ENCODE measurements around the gene ZSCAN5B. TPM values are rescaled to one million over a fixed set of nuclear protein-coding genes. Genes with fewer than 3 reads are reported as not detected.
"Not testable (repeated sequence)": the region's sequence is repeated elsewhere in the genome, so short reads cannot be mapped to it uniquely, and the experiment has no call there.

The ZSCAN5B gene
- total RNA-seq, 1 donor, result not detected

GRCh38 chr19:56217039-56217949 is 19.7 kb upstream of the ZSCAN5B start:
- DNase-seq (ENCODE audit: low read depth), result peak; percentile 10
- H3K4me3 ChIP-seq (ENCODE audit: low read depth, low read length), result peak overlapping the region; percentile 37
- no peak for TF ChIP-seq CTCF (IDR thresholded peaks at IDR 0.05; ENCODE audit: insufficient read depth, low read depth, low read length)

GRCh38 chr19:56211718-56212117 is 14.1 kb upstream of the ZSCAN5B start:
- H3K4me3 ChIP-seq (ENCODE audit: low read depth, low read length), result no peak overlapping the region
- no peak for TF ChIP-seq CTCF (IDR thresholded peaks at IDR 0.05; ENCODE audit: insufficient read depth, low read depth, low read length)

GRCh38 chr19:56210036-56210435 is 12.5 kb upstream of the ZSCAN5B start:
- not testable (repeated sequence) for DNase-seq (ENCODE audit: low read depth)

More at GRCh38 chr19:56211718-56212117, 14.1 kb upstream of the ZSCAN5B start:
- DNase-seq (ENCODE audit: low read depth), result no peak

GRCh38 chr19:56209091-56209490 is 11.5 kb upstream of the ZSCAN5B start:
- no peak overlapping the region for H3K4me3 ChIP-seq (ENCODE audit: low read depth, low read length)
- no peak for DNase-seq (ENCODE audit: low read depth)
- TF ChIP-seq CTCF (IDR thresholded peaks at IDR 0.05; ENCODE audit: insufficient read depth, low read depth, low read length), result no peak

More at GRCh38 chr19:56210036-56210435, 12.5 kb upstream of the ZSCAN5B start:
- H3K4me3 ChIP-seq (ENCODE audit: low read depth, low read length), result not testable (repeated sequence)

- DNase-seq (ENCODE audit: low read depth); H3K4me3 ChIP-seq (ENCODE audit: low read depth, low read length): not testable (repeated sequence)
These were observed 10.0 kb upstream of the ZSCAN5B start for GRCh38 chr19:56207581-56207980.

- no peak within 1 kb of the TSS for H3K4me3 ChIP-seq (ENCODE audit: low read depth, low read length)
- no peak for DNase-seq (ENCODE audit: low read depth)
- no peak for TF ChIP-seq CTCF (IDR thresholded peaks at IDR 0.05; ENCODE audit: insufficient read depth, low read depth, low read length)
These were observed 4.4 kb upstream of the ZSCAN5B start, which contains the start of gene ZSCAN5C for GRCh38 chr19:56201973-56202372. Gene ZSCAN5C (plus strand): TSS chr19:56202273. CDS start chr19:56205914, 3,641 bp downstream.

- TF ChIP-seq CTCF (IDR thresholded peaks at IDR 0.05; ENCODE audit: insufficient read depth, low read depth, low read length), result no peak
These were observed 2.1 kb upstream of the ZSCAN5B start for GRCh38 chr19:56199687-56200086.

More at GRCh38 chr19:56199687-56200086, 2.1 kb upstream of the ZSCAN5B start:
- H3K4me3 ChIP-seq (ENCODE audit: low read depth, low read length), result no peak overlapping the region
- DNase-seq (ENCODE audit: low read depth), result no peak

Measured in fibroblast of villous mesenchyme (primary cell).